Endothelial cell (in vitro differentiated cells): ENCODE results near the gene C19orf73. TPM values are rescaled to one million over a fixed set of nuclear protein-coding genes. Genes with fewer than 3 reads are reported as not detected.
"Not testable (repeated sequence)": the region's sequence is repeated elsewhere in the genome, so short reads cannot be mapped to it uniquely, and the experiment has no call there.

ENCODE experiments used
- DNase-seq: peaks from one replicate; pipeline ENCODE4 v3.0.0; 2021; ENCODE audit warnings: low spot score
- H3K27ac Mint-ChIP-seq: one replicate; pipeline ENCODE4 v1.8.0; 2021; ENCODE audit warnings: mixed read lengths, inconsistent platforms; ENCODE audit not compliant: unreplicated experiment
- H3K27me3 Mint-ChIP-seq: one replicate; pipeline ENCODE4 v1.8.0; 2021; ENCODE audit warnings: mild to moderate bottlenecking, moderate library complexity, mixed read lengths, inconsistent platforms; ENCODE audit not compliant: unreplicated experiment
- H3K36me3 Mint-ChIP-seq: one replicate; pipeline ENCODE4 v1.8.0; 2021; ENCODE audit warnings: mild to moderate bottlenecking, low read depth, mixed read lengths, inconsistent platforms; ENCODE audit not compliant: unreplicated experiment
- H3K4me1 Mint-ChIP-seq: one replicate; pipeline ENCODE4 v1.8.0; 2021; ENCODE audit warnings: mild to moderate bottlenecking, mixed read lengths, inconsistent platforms; ENCODE audit not compliant: unreplicated experiment
- H3K4me3 Mint-ChIP-seq: one replicate; pipeline ENCODE4 v1.8.0; 2021; ENCODE audit warnings: mild to moderate bottlenecking, mixed read lengths, inconsistent platforms; ENCODE audit not compliant: unreplicated experiment
- H3K9me3 Mint-ChIP-seq: one replicate; pipeline ENCODE4 v1.8.0; 2021; ENCODE audit warnings: mixed read lengths, inconsistent platforms; ENCODE audit not compliant: unreplicated experiment
- CTCF ChIP-seq: fragments of 200-600 bp; sonication (generic); IDR thresholded peaks from one replicate; pipeline ENCODE4 v1.5.0; 2021; ENCODE audit warnings: antibody characterized with exemption; ENCODE audit not compliant: unreplicated experiment
- total RNA-seq: library from RNA; stranded (reverse); fragmentation: NEBNext Ultra II Directional; extraction: Animal tissue kit (Norgen Biotek cat#: 25700); gene quantifications from one replicate; pipeline ENCODE4 v1.2.1, GENCODE V29; 2021; ENCODE audit not compliant: unreplicated experiment

The C19orf73 gene
- total RNA-seq, 1 donor from 2014 or later = 0.51 TPM

GRCh38 chr19:49084206-49085019, 34.5 kb downstream of the C19orf73 start:
- peaks cover 9% of the 10 kb centered on the region for H3K27me3 Mint-ChIP-seq

GRCh38 chr19:49081273-49081672, 37.7 kb downstream of the C19orf73 start:
- no peaks in the 10 kb centered on the region for H3K9me3 Mint-ChIP-seq
- peaks cover 11% of the 10 kb centered on the region for H3K27me3 Mint-ChIP-seq
- peaks cover 10% of the 10 kb centered on the region for H3K4me1 Mint-ChIP-seq
- no peak overlapping the region for H3K4me3 Mint-ChIP-seq
- no peak for TF ChIP-seq CTCF
- H3K36me3 Mint-ChIP-seq = peaks cover 8% of the 10 kb centered on the region
- DNase-seq = no peak
- H3K27ac Mint-ChIP-seq = no peak overlapping the region

More at GRCh38 chr19:49084206-49085019, 34.5 kb downstream of the C19orf73 start:
- Mint-ChIP-seq H3K9me3 (no peaks in the 10 kb centered on the region), H3K36me3 (peaks cover 24% of the 10 kb centered on the region), H3K4me1 (peaks cover 20% of the 10 kb centered on the region), H3K4me3 (peak overlapping the region; percentile 100), H3K27ac (peak overlapping the region; percentile 95)
- no peak for TF ChIP-seq CTCF
- no peak for DNase-seq

GRCh38 chr19:49080392-49080791, 38.6 kb downstream of the C19orf73 start:
- TF ChIP-seq CTCF = no peak
- no peak overlapping the region for H3K4me3 Mint-ChIP-seq
- peaks cover 8% of the 10 kb centered on the region for H3K27me3 Mint-ChIP-seq
- peaks cover 5% of the 10 kb centered on the region for H3K4me1 Mint-ChIP-seq
- DNase-seq = no peak
- H3K36me3 Mint-ChIP-seq = peaks cover 3% of the 10 kb centered on the region
- H3K27ac Mint-ChIP-seq = peak overlapping the region; percentile 76
- no peaks in the 10 kb centered on the region for H3K9me3 Mint-ChIP-seq

- not testable (repeated sequence) for H3K27ac Mint-ChIP-seq, H3K4me1 Mint-ChIP-seq, H3K4me3 Mint-ChIP-seq, H3K9me3 Mint-ChIP-seq
- TF ChIP-seq CTCF = peak; percentile 36
- peaks cover 14% of the 10 kb centered on the region for H3K36me3 Mint-ChIP-seq
- DNase-seq = peak; percentile 58
- peaks cover 16% of the 10 kb centered on the region for H3K27me3 Mint-ChIP-seq
These were observed 44.1 kb downstream of the C19orf73 start for GRCh38 chr19:49074869-49075268.
